ENCODE measurements around the gene UQCC5.

UQCC5 gene

GRCh38 chr3:52507359-52507758 lies 29.0 kb upstream of the UQCC5 start:
- H3K4me2 ChIP-seq (ENCODE audit: low read length) = peak overlapping the region; percentile 54
- H3K36me3 ChIP-seq (ENCODE audit: insufficient read depth, low read length) = no peaks in the 10 kb centered on the region
- no peak overlapping the region for H3K9ac ChIP-seq (ENCODE audit: low read depth, low read length)
- peaks cover 32% of the 10 kb centered on the region for H3K27me3 ChIP-seq (ENCODE audit: control insufficient read depth, insufficient read depth, low read length)
- no peaks in the 10 kb centered on the region for H3K9me3 ChIP-seq (replicated peaks; ENCODE audit: low read length)
- no peak overlapping the region for H3K4me3 ChIP-seq (ENCODE audit: low read length)
- peaks cover 14% of the 10 kb centered on the region for H3K4me1 ChIP-seq (ENCODE audit: control insufficient read depth, insufficient read depth, low read length)

GRCh38 chr3:52509753-52510328 lies 26.6 kb upstream of the UQCC5 start:
- no peaks in the 10 kb centered on the region for H3K9me3 ChIP-seq (replicated peaks; ENCODE audit: low read length)
- H3K36me3 ChIP-seq (ENCODE audit: insufficient read depth, low read length) = no peaks in the 10 kb centered on the region
- H3K9ac ChIP-seq (ENCODE audit: low read depth, low read length) = no peak overlapping the region
- peaks cover 14% of the 10 kb centered on the region for H3K4me1 ChIP-seq (ENCODE audit: control insufficient read depth, insufficient read depth, low read length)
- H3K4me3 ChIP-seq (ENCODE audit: low read length) = no peak overlapping the region
- no peak overlapping the region for H3K4me2 ChIP-seq (ENCODE audit: low read length)
- H3K27me3 ChIP-seq (ENCODE audit: control insufficient read depth, insufficient read depth, low read length) = peaks cover 43% of the 10 kb centered on the region

DNA sequence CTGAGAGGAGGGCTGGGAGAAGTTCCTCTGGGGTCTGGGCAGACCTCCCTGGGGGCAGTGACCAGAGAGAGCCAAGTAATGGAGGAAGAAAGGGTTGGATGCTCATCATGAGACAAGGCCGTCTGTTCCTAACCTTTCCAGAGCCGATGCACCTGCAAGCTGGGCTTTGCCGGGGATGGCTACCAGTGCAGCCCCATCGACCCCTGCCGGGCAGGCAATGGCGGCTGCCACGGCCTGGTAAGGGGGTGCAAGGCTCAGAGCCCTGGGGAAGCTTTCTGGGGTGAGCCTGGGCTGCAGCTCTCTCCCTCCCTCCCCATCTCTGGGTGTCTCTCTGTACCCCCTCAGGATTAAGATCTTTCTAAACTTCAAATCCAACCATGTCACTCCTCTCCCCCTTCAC lies 24.9 kb upstream of the UQCC5 start:
- no peak overlapping the region for H3K4me2 ChIP-seq (ENCODE audit: low read length)
- no peak overlapping the region for H3K4me3 ChIP-seq (ENCODE audit: low read length)
- H3K36me3 ChIP-seq (ENCODE audit: insufficient read depth, low read length) = no peaks in the 10 kb centered on the region
- peaks cover 51% of the 10 kb centered on the region for H3K27me3 ChIP-seq (ENCODE audit: control insufficient read depth, insufficient read depth, low read length)
- H3K4me1 ChIP-seq (ENCODE audit: control insufficient read depth, insufficient read depth, low read length) = peaks cover 14% of the 10 kb centered on the region
- no peak overlapping the region for H3K9ac ChIP-seq (ENCODE audit: low read depth, low read length)
- H3K9me3 ChIP-seq (replicated peaks; ENCODE audit: low read length) = no peaks in the 10 kb centered on the region

DNA sequence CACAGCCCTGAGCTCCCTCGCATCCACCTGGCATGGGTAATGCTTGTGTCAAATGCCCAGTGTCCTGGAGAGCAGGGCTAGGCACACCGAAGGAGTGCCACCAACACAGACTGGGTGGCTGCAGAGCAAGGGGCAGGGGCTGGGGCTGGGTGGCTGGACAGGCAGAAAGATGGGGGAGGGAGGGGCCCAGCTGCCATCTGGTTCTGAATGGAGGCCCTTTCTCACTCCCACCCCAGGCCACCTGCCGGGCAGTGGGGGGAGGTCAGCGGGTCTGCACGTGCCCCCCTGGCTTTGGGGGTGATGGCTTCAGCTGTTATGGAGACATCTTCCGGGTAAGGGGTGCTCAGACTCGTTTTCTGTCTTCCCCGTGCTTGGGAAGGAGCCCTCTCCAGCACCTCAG lies 24.3 kb upstream of the UQCC5 start:
- Histone ChIP-seq H3K9me3 (replicated peaks; ENCODE audit: low read length) (no peaks in the 10 kb centered on the region), H3K27me3 (ENCODE audit: control insufficient read depth, insufficient read depth, low read length) (peaks cover 51% of the 10 kb centered on the region), H3K36me3 (ENCODE audit: insufficient read depth, low read length) (no peaks in the 10 kb centered on the region), H3K4me3 (ENCODE audit: low read length) (no peak overlapping the region), H3K4me2 (ENCODE audit: low read length) (no peak overlapping the region), H3K4me1 (ENCODE audit: control insufficient read depth, insufficient read depth, low read length) (peaks cover 8% of the 10 kb centered on the region), H3K9ac (ENCODE audit: low read depth, low read length) (no peak overlapping the region)

- Histone ChIP-seq H3K4me2 (ENCODE audit: low read length) (no peak overlapping the region), H3K9ac (ENCODE audit: low read depth, low read length) (no peak overlapping the region), H3K9me3 (replicated peaks; ENCODE audit: low read length) (no peaks in the 10 kb centered on the region), H3K4me1 (ENCODE audit: control insufficient read depth, insufficient read depth, low read length) (peaks cover 2% of the 10 kb centered on the region), H3K36me3 (ENCODE audit: insufficient read depth, low read length) (no peaks in the 10 kb centered on the region), H3K27me3 (ENCODE audit: control insufficient read depth, insufficient read depth, low read length) (peaks cover 51% of the 10 kb centered on the region), H3K4me3 (ENCODE audit: low read length) (no peak overlapping the region)
Measured at GRCh38 chr3:52512727-52513126, 23.7 kb upstream of the UQCC5 start.

DNA sequence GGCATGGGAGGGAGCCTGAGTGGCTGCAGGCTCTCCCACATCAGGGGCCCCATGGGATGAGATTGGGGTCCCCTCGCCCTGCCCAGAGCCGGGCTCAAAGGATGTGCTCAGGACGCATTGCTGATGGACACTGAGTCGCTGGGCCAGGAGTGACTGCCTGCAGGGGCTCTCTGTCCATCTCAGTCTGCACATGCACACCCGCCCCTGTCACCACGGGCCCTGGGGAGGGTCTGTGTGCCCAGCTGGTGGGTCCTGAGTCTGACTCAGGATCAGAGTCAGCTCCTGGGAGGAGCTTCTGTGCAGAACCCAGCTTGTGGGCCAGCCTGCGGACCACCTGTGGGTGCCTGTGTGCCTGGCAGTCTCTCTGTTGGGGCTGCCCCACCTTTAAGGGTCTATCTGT lies 23.1 kb upstream of the UQCC5 start:
- Histone ChIP-seq H3K4me2 (ENCODE audit: low read length) (no peak overlapping the region), H3K4me1 (ENCODE audit: control insufficient read depth, insufficient read depth, low read length) (no peaks in the 10 kb centered on the region), H3K9ac (ENCODE audit: low read depth, low read length) (no peak overlapping the region), H3K9me3 (replicated peaks; ENCODE audit: low read length) (no peaks in the 10 kb centered on the region), H3K4me3 (ENCODE audit: low read length) (no peak overlapping the region), H3K36me3 (ENCODE audit: insufficient read depth, low read length) (no peaks in the 10 kb centered on the region), H3K27me3 (ENCODE audit: control insufficient read depth, insufficient read depth, low read length) (peaks cover 51% of the 10 kb centered on the region)

DNA sequence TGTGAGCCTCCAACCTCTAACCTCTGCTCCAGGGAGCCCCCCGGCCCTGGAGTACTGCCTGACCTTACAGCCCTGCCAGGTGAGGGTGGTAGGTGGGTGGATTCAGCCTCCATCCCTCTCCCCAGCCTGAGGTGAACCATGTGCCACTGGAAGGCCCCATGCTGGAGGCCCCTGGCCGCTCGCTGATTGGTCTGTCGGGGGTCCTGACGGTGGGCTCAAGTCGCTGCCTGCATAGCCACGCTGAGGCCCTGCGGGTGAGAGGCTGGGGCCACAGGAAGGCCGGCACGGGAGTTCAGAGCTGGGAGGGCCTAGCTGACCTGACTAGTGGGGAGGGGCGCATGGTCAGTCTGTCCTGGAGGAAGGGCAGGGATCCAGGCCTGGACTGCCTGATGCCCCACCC lies 21.8 kb upstream of the UQCC5 start:
- H3K4me2 ChIP-seq (ENCODE audit: low read length) = no peak overlapping the region
- H3K27me3 ChIP-seq (ENCODE audit: control insufficient read depth, insufficient read depth, low read length) = peaks cover 51% of the 10 kb centered on the region
- H3K4me1 ChIP-seq (ENCODE audit: control insufficient read depth, insufficient read depth, low read length) = peaks cover 3% of the 10 kb centered on the region
- H3K9me3 ChIP-seq (replicated peaks; ENCODE audit: low read length) = no peaks in the 10 kb centered on the region
- no peak overlapping the region for H3K4me3 ChIP-seq (ENCODE audit: low read length)
- no peak overlapping the region for H3K9ac ChIP-seq (ENCODE audit: low read depth, low read length)
- no peaks in the 10 kb centered on the region for H3K36me3 ChIP-seq (ENCODE audit: insufficient read depth, low read length)

DNA sequence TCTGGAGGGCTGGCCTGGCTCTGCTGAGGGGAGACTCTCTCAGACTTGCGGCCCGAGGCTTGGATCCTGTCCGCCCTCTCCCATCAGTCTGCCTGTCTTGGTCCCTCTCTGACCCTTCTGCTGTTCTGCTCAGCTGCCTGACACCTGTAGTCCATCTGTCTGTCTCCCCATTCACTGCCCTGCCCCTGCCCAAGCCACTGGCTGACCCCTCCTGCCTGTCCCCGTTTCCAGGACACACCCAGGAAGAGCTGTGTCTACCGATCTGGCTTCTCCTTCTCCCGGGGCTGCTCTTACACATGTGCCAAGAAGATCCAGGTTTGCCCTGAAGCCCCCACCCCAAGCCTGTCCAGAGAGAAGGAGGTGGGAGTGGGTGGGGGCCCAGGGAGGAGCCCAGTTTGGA lies 21.2 kb upstream of the UQCC5 start:
- H3K4me1 ChIP-seq (ENCODE audit: control insufficient read depth, insufficient read depth, low read length) = peaks cover 3% of the 10 kb centered on the region
- no peak overlapping the region for H3K4me3 ChIP-seq (ENCODE audit: low read length)
- no peak overlapping the region for H3K4me2 ChIP-seq (ENCODE audit: low read length)
- H3K9me3 ChIP-seq (replicated peaks; ENCODE audit: low read length) = no peaks in the 10 kb centered on the region
- H3K36me3 ChIP-seq (ENCODE audit: insufficient read depth, low read length) = no peaks in the 10 kb centered on the region
- peaks cover 47% of the 10 kb centered on the region for H3K27me3 ChIP-seq (ENCODE audit: control insufficient read depth, insufficient read depth, low read length)
- H3K9ac ChIP-seq (ENCODE audit: low read depth, low read length) = no peak overlapping the region

GRCh38 chr3:52516509-52517195 lies 19.8 kb upstream of the UQCC5 start:
- no peak overlapping the region for H3K9ac ChIP-seq (ENCODE audit: low read depth, low read length)
- H3K4me1 ChIP-seq (ENCODE audit: control insufficient read depth, insufficient read depth, low read length) = peaks cover 3% of the 10 kb centered on the region
- no peak overlapping the region for H3K4me2 ChIP-seq (ENCODE audit: low read length)
- no peaks in the 10 kb centered on the region for H3K36me3 ChIP-seq (ENCODE audit: insufficient read depth, low read length)
- no peaks in the 10 kb centered on the region for H3K9me3 ChIP-seq (replicated peaks; ENCODE audit: low read length)
- peaks cover 32% of the 10 kb centered on the region for H3K27me3 ChIP-seq (ENCODE audit: control insufficient read depth, insufficient read depth, low read length)
- H3K4me3 ChIP-seq (ENCODE audit: low read length) = no peak overlapping the region

DNA sequence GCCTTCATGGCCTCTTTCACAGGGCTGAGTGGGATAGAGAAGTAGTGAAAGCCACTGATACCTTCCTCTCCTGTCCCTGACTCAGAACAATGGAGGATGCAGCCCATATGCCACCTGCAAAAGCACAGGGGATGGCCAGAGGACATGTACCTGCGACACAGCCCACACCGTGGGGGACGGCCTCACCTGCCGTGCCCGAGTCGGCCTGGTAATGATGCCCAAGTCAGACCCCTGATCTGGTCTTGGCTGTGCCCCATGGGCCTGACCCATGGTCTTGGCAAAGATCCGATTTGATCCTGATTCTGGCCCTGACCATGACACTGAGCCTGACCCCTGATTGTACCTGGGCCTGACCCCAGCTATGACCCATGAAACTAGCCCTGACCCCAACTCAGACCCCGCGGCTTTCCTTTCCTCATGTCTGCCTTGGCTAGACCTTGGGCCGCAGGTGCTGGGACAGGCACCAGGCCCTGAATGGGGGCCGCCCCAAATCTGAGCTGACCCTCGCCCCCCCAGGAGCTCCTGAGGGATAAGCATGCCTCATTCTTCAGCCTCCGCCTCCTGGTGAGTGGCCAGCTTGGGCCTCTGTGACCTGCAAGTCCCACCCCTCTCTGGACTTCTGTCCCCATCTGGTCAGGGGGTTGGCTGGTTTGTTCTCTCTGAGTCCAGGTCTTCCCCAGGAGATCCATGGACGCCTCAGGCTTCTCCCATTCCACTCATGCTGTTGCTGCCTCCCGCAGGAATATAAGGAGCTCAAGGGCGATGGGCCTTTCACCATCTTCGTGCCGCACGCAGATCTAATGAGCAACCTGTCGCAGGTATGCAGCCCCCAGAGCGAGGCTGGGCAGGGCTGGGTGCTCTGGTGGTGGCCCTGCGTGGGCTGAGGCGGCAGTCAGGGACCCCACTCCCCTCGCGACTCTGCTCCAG lies 18.3 kb upstream of the UQCC5 start:
- no peaks in the 10 kb centered on the region for H3K9me3 ChIP-seq (replicated peaks; ENCODE audit: low read length)
- H3K9ac ChIP-seq (ENCODE audit: low read depth, low read length) = no peak overlapping the region
- H3K27me3 ChIP-seq (ENCODE audit: control insufficient read depth, insufficient read depth, low read length) = peaks cover 20% of the 10 kb centered on the region
- peaks cover 3% of the 10 kb centered on the region for H3K4me1 ChIP-seq (ENCODE audit: control insufficient read depth, insufficient read depth, low read length)
- peak overlapping the region; percentile 58 for H3K4me2 ChIP-seq (ENCODE audit: low read length)
- peak overlapping the region; percentile 13 for H3K4me3 ChIP-seq (ENCODE audit: low read length)
- H3K36me3 ChIP-seq (ENCODE audit: insufficient read depth, low read length) = no peaks in the 10 kb centered on the region

GRCh38 chr3:52518723-52519444 lies 17.5 kb upstream of the UQCC5 start:
- H3K27me3 ChIP-seq (ENCODE audit: control insufficient read depth, insufficient read depth, low read length) = peaks cover 12% of the 10 kb centered on the region
- H3K4me3 ChIP-seq (ENCODE audit: low read length) = peak overlapping the region; percentile 30
- H3K36me3 ChIP-seq (ENCODE audit: insufficient read depth, low read length) = no peaks in the 10 kb centered on the region
- H3K9me3 ChIP-seq (replicated peaks; ENCODE audit: low read length) = no peaks in the 10 kb centered on the region
- H3K4me1 ChIP-seq (ENCODE audit: control insufficient read depth, insufficient read depth, low read length) = peaks cover 3% of the 10 kb centered on the region
- H3K4me2 ChIP-seq (ENCODE audit: low read length) = peak overlapping the region; percentile 58
- H3K9ac ChIP-seq (ENCODE audit: low read depth, low read length) = no peak overlapping the region

Data from skeletal muscle satellite cell (primary cell).